Nephron (organoid): ENCODE data around the gene DLX3.

Experiments
- H3K27ac Mint-ChIP-seq, 3 experiments: 2 replicates each; pipeline ENCODE4 v1.8.0; 2020; ENCODE audit warnings: mixed read lengths in 3 of 3, mild to moderate bottlenecking in 2 of 3, moderate library complexity in 1 of 3
- H3K27me3 Mint-ChIP-seq: 2 replicates; pipeline ENCODE4 v1.8.0; 2021; ENCODE audit warnings: low read depth, mild to moderate bottlenecking, moderate library complexity, mixed read lengths
- H3K36me3 Mint-ChIP-seq: 2 replicates; pipeline ENCODE4 v1.8.0; 2020; ENCODE audit warnings: low read depth, mixed read lengths
- H3K4me1 Mint-ChIP-seq: 2 replicates; pipeline ENCODE4 v1.8.0; 2020; ENCODE audit warnings: mixed read lengths
- H3K4me3 Mint-ChIP-seq, 3 experiments: 2 replicates each; pipeline ENCODE4 v1.8.0; 2020; ENCODE audit warnings: mild to moderate bottlenecking in 3 of 3, mixed read lengths in 3 of 3, moderate library complexity in 2 of 3
- H3K9me3 Mint-ChIP-seq: 2 replicates; pipeline ENCODE4 v1.8.0; 2020; ENCODE audit warnings: mixed read lengths
- CTCF ChIP-seq, 3 experiments: fragments of 200-600 bp; sonication (generic); IDR thresholded peaks; one replicate each; pipeline ENCODE4 v1.5.0; 2021; ENCODE audit warnings: antibody characterized with exemption in 3 of 3; ENCODE audit not compliant: unreplicated experiment in 3 of 3

The DLX3 gene

GRCh38 chr17:50033316-50033715, 38.3 kb upstream of the DLX3 start:
- H3K27ac Mint-ChIP-seq = peak overlapping the region in 2 of 3 experiments; percentile 1 to 34
- TF ChIP-seq CTCF (IDR thresholded peaks at IDR 0.05; ENCODE audit: unreplicated experiment in 3 of 3) = no peak
- no peak overlapping the region for H3K4me3 Mint-ChIP-seq
- no peaks in the 10 kb centered on the region for H3K36me3 Mint-ChIP-seq
- H3K4me1 Mint-ChIP-seq = peaks cover 51% of the 10 kb centered on the region
- H3K9me3 Mint-ChIP-seq = no peaks in the 10 kb centered on the region
- peaks cover 12% of the 10 kb centered on the region for H3K27me3 Mint-ChIP-seq

GRCh38 chr17:50029185-50029584, 34.2 kb upstream of the DLX3 start:
- H3K27ac Mint-ChIP-seq = no peak overlapping the region
- peaks cover 7% of the 10 kb centered on the region for H3K27me3 Mint-ChIP-seq
- no peaks in the 10 kb centered on the region for H3K9me3 Mint-ChIP-seq
- H3K4me1 Mint-ChIP-seq = peaks cover 37% of the 10 kb centered on the region
- H3K36me3 Mint-ChIP-seq = no peaks in the 10 kb centered on the region
- no peak for TF ChIP-seq CTCF (IDR thresholded peaks at IDR 0.05; ENCODE audit: unreplicated experiment in 3 of 3)
- peak overlapping the region in 1 of 3 experiments; percentile 43 for H3K4me3 Mint-ChIP-seq

GRCh38 chr17:50028736-50029120, 33.7 kb upstream of the DLX3 start:
- Mint-ChIP-seq H3K4me3 (peak overlapping the region in 1 of 3 experiments; percentile 42), H3K36me3 (no peaks in the 10 kb centered on the region), H3K27me3 (peaks cover 5% of the 10 kb centered on the region), H3K4me1 (peaks cover 33% of the 10 kb centered on the region), H3K27ac (peak overlapping the region; percentile 48 to 64 (median 64)), H3K9me3 (no peaks in the 10 kb centered on the region)
- no peak for TF ChIP-seq CTCF (IDR thresholded peaks at IDR 0.05; ENCODE audit: unreplicated experiment in 3 of 3)

- Mint-ChIP-seq H3K9me3 (no peaks in the 10 kb centered on the region), H3K4me1 (peaks cover 28% of the 10 kb centered on the region), H3K4me3 (peak overlapping the region; percentile 42 to 63 (median 59)), H3K27ac (peak overlapping the region; percentile 55 to 67 (median 64)), H3K27me3 (peaks cover 5% of the 10 kb centered on the region), H3K36me3 (no peaks in the 10 kb centered on the region)
- TF ChIP-seq CTCF (IDR thresholded peaks at IDR 0.05; ENCODE audit: unreplicated experiment in 3 of 3) = no peak
These were observed 33.1 kb upstream of the DLX3 start for GRCh38 chr17:50027881-50028735.

- peaks cover 5% of the 10 kb centered on the region for H3K27me3 Mint-ChIP-seq
- H3K9me3 Mint-ChIP-seq = no peaks in the 10 kb centered on the region
- peaks cover 34% of the 10 kb centered on the region for H3K4me1 Mint-ChIP-seq
- H3K36me3 Mint-ChIP-seq = no peaks in the 10 kb centered on the region
- H3K4me3 Mint-ChIP-seq = peak overlapping the region; percentile 59 to 66 (median 63)
- peak overlapping the region; percentile 64 to 67 (median 64) for H3K27ac Mint-ChIP-seq
- TF ChIP-seq CTCF (IDR thresholded peaks at IDR 0.05; ENCODE audit: unreplicated experiment in 3 of 3) = peak in 2 of 3 experiments; percentile 41 to 58
These were observed 32.3 kb upstream of the DLX3 start for GRCh38 chr17:50027172-50027880.
